ENCODE measurements around the gene EN2. TPM values are rescaled to one million over a fixed set of nuclear protein-coding genes. Genes with fewer than 3 reads are reported as not detected.

The EN2 gene
- total RNA-seq, 2 donors from 2014 or later, result 0.08 to 0.15 TPM

GRCh38 chr7:155494551-155494950, 36.6 kb downstream of the EN2 start:
- ATAC-seq (no peak), DNase-seq (no peak)
- intact Hi-C loops (cut with DNase I), result no loop called here

- no peak for ATAC-seq
- intact Hi-C loops (cut with DNase I), result no loop called here
- no peak for DNase-seq
Measured at GRCh38 chr7:155495440-155496248, 37.7 kb downstream of the EN2 start.

- DNase-seq, result no peak
- ATAC-seq, result no peak
- intact Hi-C loops (cut with DNase I), result no loop called here
Measured at GRCh38 chr7:155496267-155497005, 38.5 kb downstream of the EN2 start.

GRCh38 chr7:155497149-155497901, 39.4 kb downstream of the EN2 start:
- DNase-seq (no peak), ATAC-seq (no peak)
- intact Hi-C loops (cut with DNase I), result no loop called here

GRCh38 chr7:155505422-155505793, 47.5 kb downstream of the EN2 start:
- DNase-seq (no peak), ATAC-seq (no peak)
- intact Hi-C loops (cut with DNase I), result no loop called here

GRCh38 chr7:155506854-155507337, 49.0 kb downstream of the EN2 start:
- intact Hi-C loops (cut with DNase I), result no loop called here
- ATAC-seq, result no peak
- DNase-seq, result no peak

DNA sequence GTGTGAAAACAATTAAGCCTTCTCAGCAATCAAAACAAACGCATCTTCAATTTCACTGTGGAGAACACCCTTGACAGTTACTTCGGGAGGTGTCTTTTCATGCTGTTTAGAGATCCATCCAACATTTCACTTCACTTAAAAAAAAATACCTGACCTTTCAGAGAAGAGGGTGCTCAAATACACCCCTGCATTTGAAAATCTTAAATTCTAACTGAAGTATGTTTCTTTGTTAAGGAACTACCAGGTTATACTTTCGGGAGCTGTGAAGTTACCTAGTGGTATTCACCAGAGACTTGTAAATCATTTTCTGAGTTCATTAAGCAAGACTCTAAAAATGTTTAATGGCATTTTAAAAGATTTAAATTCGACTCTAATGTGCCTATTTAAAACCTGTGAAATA, 49.6 kb downstream of the EN2 start:
- ATAC-seq (no peak), DNase-seq (no peak)
- intact Hi-C loops (cut with DNase I), result no loop called here

GRCh38 chr7:155508376-155509358, 50.7 kb downstream of the EN2 start:
- DNase-seq, result no peak
- ATAC-seq, result no peak
- intact Hi-C loops (cut with DNase I), result no loop called here

- intact Hi-C loops (cut with DNase I), result no loop called here
- ATAC-seq (no peak), DNase-seq (no peak)
Measured at GRCh38 chr7:155509359-155509724, 51.4 kb downstream of the EN2 start.

GRCh38 chr7:155509725-155510551, 52.0 kb downstream of the EN2 start:
- no peak for DNase-seq
- intact Hi-C loops (cut with DNase I), result no loop called here
- no peak for ATAC-seq

DNA sequence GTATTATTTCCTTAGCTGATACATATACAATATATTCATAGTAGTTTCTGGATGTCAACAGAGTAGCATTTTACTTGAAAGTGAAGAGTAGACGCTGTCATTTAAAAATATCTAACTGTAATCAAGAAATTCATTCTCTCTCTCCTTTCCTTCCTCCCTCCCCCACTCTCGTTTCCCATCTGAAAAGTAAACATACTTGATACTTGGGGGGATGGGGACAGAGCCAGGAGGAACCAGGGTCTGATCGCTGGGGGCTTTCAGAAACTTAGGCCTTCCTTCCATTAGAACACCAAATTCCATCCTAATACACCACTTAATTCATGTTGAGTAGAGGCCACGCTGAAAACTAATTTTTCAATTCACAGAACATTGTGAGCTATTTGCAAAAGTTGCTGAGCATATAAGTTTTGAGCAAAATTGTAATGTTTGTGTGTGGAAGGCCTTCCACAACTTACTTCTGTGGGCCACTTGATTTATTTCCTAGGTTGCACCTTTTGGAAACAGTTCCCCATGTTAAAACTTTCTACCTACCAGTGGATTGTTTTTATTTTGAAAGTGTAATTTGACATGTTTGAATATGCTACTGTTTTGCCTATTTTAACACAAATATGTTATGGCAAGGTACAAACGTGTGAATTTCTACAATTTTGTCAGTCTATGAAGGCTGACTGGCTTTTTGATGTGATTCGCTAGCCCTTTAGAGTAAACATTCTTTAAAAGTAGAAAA, 53.2 kb downstream of the EN2 start:
- no peak for ATAC-seq
- intact Hi-C loops (cut with DNase I), result no loop called here
- DNase-seq, result no peak

- intact Hi-C loops (cut with DNase I), result no loop called here
- DNase-seq (no peak), ATAC-seq (no peak)
Measured at GRCh38 chr7:155511702-155511996, 53.7 kb downstream of the EN2 start.

- intact Hi-C loops (cut with DNase I), result no loop called here
- no peak for DNase-seq
- no peak for ATAC-seq
Measured at GRCh38 chr7:155512246-155512887, 54.4 kb downstream of the EN2 start.

- intact Hi-C loops (cut with DNase I), result no loop called here
- DNase-seq (no peak), ATAC-seq (no peak)
Measured at GRCh38 chr7:155513543-155514285, 55.8 kb downstream of the EN2 start.

DNA sequence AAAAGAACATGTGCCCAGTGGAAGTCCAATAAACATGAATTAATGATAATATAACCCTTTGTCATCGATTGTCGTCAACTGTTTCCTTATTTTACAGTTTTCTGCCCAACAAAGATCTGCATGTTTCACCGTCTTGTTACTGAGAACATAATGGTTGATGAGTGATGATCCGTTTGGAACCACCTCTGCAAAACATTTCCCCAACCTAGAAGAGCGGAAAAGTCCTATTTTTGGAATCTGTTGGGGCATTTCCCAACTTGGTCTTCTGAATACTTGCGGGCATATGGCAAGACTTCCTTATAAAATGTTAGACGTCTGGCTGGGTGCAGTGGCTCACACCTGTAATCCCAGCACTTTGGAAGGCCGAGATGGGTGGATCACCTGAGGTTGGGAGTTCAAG, 56.4 kb downstream of the EN2 start:
- ATAC-seq (no peak), DNase-seq (no peak)
- intact Hi-C loops (cut with DNase I), result no loop called here

Measured in left cardiac atrium (tissue), 4 donors.